Omental fat pad (tissue), 4 donors: ENCODE results near the gene TTYH1. TPM values are rescaled to one million over a fixed set of nuclear protein-coding genes. Genes with fewer than 3 reads are reported as not detected.

ENCODE experiments used
- ATAC-seq: fragments of 150-250 bp; one replicate; pipeline ENCODE4 v1.9.1; 2016; ENCODE audit warnings: mild to moderate bottlenecking, moderate library complexity; ENCODE audit not compliant: low FRiP score
- DNase-seq: peaks from one replicate; pipeline ENCODE4 v3.0.0-alpha.2; 2019; ENCODE audit warnings: low spot score
- total RNA-seq, 4 donors: library from RNA; depleted of rRNA; stranded (reverse); fragments of >200 nt; gene quantifications; one replicate each; pipeline ENCODE4 v1.1.0, GENCODE V29; 2016
- TF ChIP-seq, protein P1 (sequence below), 3 donors: fragments of 450-650 bp; IDR thresholded peaks; one replicate each; pipeline ENCODE4 v1.5.1; 2016 to 2017; ENCODE audit warnings: antibody characterized with exemption in 3 of 3, mild to moderate bottlenecking in 3 of 3, moderate library complexity in 2 of 3

Gene TTYH1
- total RNA-seq, 4 donors from 2014 or later: 0.28 to 0.84 TPM; not detected in 2

DNA sequence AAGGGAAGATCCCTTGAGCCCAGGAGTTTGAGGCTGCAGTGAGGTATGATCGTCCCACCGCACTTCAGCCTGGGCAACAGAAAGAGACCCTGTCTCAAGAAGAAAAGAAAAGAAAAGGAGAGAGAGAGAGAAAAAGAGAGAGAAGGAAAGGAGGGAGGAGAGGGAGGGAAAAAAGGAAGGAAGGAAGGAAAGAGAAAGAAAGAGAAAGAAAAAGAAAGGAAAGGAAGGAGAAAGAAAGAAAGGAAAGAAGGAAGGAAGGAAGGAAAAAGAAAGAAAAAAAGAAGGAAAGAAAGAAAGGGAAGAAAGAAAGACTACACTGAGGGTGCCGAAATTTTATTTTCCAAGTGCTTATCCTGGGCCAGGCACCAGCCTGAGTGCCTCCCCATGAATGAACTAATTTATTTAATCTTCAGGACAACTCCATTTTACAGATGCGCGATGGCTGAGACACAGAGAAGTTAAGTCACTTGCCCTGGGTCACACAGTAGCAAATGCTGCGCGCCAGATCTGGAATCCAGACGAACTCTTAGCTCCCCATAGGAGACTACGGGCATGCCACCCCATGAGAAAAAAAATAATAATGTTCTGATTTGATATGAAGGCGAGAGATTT lies 55.1 kb downstream of the TTYH1 start:
- ATAC-seq (no peak), DNase-seq (no peak)
- TF ChIP-seq, protein P1, sequence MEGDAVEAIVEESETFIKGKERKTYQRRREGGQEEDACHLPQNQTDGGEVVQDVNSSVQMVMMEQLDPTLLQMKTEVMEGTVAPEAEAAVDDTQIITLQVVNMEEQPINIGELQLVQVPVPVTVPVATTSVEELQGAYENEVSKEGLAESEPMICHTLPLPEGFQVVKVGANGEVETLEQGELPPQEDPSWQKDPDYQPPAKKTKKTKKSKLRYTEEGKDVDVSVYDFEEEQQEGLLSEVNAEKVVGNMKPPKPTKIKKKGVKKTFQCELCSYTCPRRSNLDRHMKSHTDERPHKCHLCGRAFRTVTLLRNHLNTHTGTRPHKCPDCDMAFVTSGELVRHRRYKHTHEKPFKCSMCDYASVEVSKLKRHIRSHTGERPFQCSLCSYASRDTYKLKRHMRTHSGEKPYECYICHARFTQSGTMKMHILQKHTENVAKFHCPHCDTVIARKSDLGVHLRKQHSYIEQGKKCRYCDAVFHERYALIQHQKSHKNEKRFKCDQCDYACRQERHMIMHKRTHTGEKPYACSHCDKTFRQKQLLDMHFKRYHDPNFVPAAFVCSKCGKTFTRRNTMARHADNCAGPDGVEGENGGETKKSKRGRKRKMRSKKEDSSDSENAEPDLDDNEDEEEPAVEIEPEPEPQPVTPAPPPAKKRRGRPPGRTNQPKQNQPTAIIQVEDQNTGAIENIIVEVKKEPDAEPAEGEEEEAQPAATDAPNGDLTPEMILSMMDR (IDR thresholded peaks at IDR 0.05): no peak

DNA sequence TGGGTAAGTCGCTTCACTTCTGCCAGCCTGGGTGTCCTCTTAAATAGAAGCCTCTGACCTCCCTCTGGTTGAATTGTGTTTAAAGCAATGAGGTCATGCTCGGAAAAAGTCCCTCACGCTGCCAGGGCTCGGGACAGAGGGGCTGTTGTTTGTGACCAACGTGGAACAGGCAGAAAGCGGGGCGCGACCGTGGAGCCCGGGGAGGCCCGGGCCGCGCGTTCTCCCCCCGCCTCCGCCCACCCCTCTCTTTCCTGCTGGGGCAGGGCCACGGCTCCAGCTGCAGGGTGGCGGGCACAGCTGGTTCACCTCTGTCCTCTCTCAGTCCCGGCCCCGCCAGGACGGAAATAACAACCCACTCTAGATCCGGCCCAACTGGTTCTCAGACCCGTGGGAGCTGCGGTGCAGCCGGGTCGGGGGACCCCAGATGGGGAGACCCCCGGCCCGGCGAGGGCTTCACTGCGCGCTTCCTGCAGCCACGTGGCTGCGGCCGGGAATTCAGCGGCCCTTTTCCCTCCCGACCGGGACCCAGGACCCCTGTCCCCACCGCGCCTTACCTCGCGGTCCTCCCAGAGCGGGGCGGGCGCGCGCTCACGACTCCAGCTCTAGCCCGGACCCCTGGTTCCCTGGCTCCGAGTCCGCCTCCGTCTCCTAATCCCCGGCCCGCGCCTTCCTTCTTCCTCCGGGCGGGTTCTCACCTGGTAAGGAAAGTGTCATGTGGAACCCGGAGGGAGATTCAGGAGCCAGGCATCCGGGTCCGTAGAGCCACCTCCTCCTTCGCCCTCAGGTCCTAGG lies 55.9 kb downstream of the TTYH1 start:
- TF ChIP-seq, protein P1 (IDR thresholded peaks at IDR 0.05): no peak
- ATAC-seq (no peak), DNase-seq (no peak)

DNA sequence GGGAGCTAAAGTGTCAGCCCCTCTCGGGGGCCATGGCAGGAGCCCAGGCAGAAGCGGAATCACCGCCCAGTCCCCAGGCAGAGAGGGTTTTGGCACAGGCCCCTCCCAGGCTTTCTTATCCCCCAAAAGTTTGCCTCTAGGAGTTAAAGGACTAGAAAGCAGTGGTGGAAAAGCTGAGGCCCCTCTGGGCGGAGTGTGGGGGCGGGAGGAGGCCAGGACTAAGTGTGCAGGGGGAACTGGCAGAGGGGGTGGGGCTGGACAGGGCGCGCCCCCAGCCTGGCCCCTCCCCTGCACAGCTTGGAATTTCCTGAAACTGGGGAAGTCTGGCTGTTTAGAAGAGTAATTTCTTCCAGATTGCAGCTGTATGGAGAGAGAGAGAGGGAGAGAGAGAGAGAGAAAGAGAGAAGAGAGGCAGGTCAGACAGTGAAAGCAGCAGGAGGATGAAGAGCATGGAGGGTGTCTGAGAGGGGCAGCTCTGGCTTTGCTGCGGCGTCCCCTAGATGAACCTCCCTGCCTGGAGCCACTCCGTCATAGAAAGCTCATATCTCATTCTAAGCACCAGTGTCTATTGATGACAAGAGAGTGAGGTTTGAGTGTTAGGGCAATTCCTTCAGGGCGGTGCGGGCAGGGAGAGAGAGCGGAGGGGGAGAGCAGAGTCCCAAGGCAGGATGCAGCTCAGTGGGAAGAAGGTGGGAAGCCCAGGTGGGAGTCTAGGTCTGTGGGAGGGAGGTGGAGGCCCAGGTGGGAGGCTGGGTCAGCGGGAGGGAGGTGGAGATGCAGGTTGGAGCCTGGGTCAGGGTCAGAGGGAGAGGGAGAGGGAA lies 58.0 kb downstream of the TTYH1 start, which contains the start of gene CDC42EP5:
Gene CDC42EP5 (minus strand): TSS at position 226 of the 821 bp plus-strand sequence. CDS start 7,749 bp downstream, outside the sequence.
- DNase-seq (no peak), ATAC-seq (peak; percentile 93)
- TF ChIP-seq, protein P1 (IDR thresholded peaks at IDR 0.05): no peak

DNA sequence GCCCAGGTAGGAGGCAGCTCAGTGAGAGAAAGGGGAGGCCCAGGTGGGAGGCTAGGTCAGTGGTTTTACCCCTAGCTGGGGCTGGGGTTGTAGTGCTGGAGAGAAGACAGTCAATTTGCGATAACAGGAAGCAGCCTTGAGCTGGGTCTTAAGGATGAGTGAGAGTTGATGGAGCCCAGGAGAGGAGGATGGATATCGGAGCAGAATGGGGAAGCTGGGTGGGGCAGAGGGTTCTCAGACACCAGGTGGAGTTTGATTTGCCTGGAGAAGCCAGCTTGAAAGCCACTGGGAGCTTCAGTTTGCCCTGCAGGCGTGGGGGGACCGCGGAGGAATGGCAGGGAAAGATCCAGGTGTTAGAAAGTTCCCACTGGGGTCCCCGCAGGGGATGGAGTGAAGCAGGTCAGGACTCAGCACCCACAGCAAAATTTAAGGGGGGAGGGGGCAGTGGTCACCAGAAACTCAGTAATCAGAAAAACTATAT lies 58.7 kb downstream of the TTYH1 start:
- DNase-seq (no peak), ATAC-seq (no peak)
- TF ChIP-seq, protein P1 (IDR thresholded peaks at IDR 0.05): no peak

DNA sequence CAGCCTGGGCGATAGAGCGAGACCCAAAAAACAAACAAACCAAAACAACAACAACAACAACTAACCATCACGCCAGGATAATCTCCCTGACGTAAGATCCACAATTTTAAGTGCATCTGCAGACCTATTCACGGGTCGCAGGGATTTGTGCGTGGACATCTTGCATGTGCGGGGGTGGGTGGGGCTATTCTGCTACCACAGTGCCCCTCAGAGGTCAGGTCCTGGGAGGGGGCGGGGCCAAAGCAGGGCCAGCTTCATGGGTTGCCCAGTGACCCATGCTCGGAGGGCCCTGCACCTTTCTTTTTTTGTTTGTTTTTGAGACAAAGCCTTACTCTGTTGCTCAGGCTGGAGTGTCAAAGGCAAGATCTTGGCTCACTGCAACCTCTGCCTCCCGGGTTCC lies 60.4 kb downstream of the TTYH1 start:
- DNase-seq: no peak
- TF ChIP-seq, protein P1 (IDR thresholded peaks at IDR 0.05): no peak
- no peak for ATAC-seq

DNA sequence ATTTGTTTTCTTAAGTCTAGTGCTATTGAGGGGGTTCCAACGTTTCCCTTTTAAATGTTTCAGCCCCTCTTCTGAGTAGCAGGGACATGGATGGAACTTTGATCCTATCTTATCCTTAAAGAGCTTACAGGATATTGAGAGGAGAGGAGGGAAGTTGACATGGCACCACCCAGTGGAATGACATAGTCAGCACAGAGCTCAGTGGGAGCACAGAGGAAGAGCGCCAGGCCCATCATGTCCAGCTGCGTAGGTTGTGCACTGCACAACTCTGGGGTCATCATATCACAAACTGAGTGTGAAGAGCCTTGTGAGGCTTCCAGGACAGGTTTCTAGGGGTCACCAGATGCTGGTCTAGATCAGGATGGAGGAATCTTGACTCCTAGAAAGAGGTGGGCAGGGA lies 62.4 kb downstream of the TTYH1 start:
- ATAC-seq (no peak), DNase-seq (no peak)
- TF ChIP-seq, protein P1 (IDR thresholded peaks at IDR 0.05): no peak
